Right renal pelvis (tissue), 4 donors: ENCODE results near the gene B4GAT1. TPM values are rescaled to one million over a fixed set of nuclear protein-coding genes. Genes with fewer than 3 reads are reported as not detected.
"Not testable (repeated sequence)": the region's sequence is repeated elsewhere in the genome, so short reads cannot be mapped to it uniquely, and the experiment has no call there.

Experiments used
- DNase-seq, 4 donors: peaks; one replicate each; pipeline ENCODE4 v3.0.0-alpha.2; 2013; ENCODE audit warnings: low read depth in 4 of 4, low spot score in 3 of 4, missing footprints in 1 of 4
- polyA plus RNA-seq, 4 donors: library from polyadenylated mRNA; unstranded; fragments of 120-200 nt; gene quantifications; one replicate each; pipeline ENCODE4 v1.2.1, GENCODE V29; 2013; ENCODE audit not compliant: insufficient read length in 4 of 4

The B4GAT1 gene
- polyA plus RNA-seq, 4 donors, result 53.4 to 62.9 (median 56.8) TPM

DNA sequence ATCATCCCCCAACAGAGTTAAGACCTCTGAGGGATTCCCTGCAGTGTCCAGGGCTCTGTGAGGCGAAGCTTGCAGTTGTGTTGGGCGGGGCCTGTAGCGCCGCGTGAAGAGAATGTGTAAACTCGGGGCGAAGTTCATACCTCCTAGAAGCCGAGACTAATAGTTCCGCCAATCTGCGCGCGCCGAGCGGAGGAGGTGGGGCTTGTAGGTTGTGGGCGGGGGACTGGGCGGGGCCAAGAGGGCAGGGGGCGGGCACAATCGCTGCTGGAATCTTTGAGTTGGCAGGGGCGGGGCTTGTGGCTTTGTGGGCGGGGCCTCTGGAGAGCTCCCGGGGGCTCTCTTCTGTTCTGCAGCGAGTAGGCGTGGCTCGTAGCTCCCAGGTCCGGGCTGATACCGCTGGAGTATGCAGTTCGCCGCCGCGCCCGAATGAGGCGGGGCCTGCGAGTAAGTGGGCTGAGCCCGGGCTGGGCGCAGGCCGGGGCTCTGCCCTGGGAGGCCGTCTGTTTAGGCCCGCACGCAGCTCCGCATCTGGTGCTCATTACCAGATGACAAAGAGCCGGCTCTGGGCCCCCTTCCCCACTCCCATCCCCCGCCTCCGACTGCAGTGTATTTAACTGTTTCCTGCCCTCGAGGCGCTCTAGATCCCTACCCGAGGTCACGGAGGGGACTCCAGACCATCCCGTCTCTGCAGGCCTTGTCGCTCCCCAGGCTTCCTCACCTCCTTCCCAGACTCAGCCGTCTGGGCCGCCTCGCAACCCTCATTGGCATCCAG lies 34.7 kb downstream of the B4GAT1 start:
- DNase-seq, result peak; percentile 92 to 95 (median 95)

- peak; percentile 74 to 91 (median 80) for DNase-seq
Observed at GRCh38 chr11:66311965-66312548, 35.4 kb downstream of the B4GAT1 start.

GRCh38 chr11:66311470-66311964 lies 35.9 kb downstream of the B4GAT1 start:
- no peak for DNase-seq

GRCh38 chr11:66310803-66311440 lies 36.5 kb downstream of the B4GAT1 start:
- DNase-seq, result not testable (repeated sequence)

GRCh38 chr11:66310324-66310723 lies 37.1 kb downstream of the B4GAT1 start:
- no peak for DNase-seq

GRCh38 chr11:66309475-66309874 lies 38.0 kb downstream of the B4GAT1 start:
- no peak for DNase-seq

DNA sequence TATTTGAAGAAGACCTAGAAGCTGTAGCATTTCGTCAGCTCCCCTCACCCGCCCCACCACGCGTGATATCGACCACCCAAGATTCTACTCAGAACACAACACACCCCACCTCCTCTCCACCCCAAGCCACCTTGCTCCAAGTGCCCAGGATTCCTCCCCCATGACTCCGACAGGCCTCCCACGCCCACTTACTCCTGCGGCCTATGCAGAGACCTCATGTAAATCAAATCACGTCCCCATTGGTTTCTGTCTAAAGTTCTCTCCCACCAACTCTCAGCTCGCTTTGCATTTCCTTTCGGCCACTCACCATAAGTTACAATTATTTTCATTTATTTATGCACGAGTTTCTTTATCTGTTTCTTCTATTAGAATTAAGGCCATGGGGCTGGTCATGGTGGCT lies 44.8 kb downstream of the B4GAT1 start:
- no peak for DNase-seq

DNA sequence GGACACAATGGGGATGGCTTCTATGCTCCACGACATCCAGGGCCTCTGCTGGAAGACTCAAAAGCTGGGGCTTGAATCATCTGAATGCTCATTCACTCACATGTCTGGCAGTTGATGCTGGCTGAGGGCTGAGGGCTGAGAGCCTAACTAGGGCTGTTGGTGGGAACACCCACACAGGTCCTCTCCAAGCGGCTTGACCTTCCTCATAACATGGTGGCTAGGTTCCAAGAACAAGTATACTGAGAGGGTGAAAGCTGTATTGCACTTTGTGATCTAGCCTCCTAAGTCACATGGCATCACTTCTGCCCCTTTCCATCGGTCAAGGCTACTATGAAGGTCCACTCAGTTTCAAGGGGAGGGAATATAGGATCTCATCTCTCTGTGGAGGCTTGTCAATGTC lies 48.2 kb downstream of the B4GAT1 start:
- no peak for DNase-seq

- no peak for DNase-seq
Observed at GRCh38 chr11:66297610-66298009, 49.8 kb downstream of the B4GAT1 start.

Other genes with a start within 250 kb of the B4GAT1 start
- gene KLC2, start 89.9 kb downstream of the B4GAT1 start, polyA plus RNA-seq, result 10 to 100 TPM; 16.7 to 28.1 (median 19.9) TPM
- 100 to 1,000 TPM; 126 to 156 (median 129) TPM for gene RAB1B, start 79.0 kb downstream of the B4GAT1 start, polyA plus RNA-seq
- gene CNIH2, start 69.5 kb downstream of the B4GAT1 start, polyA plus RNA-seq, result 1 to 10 TPM; 3.4 to 4.7 (median 4.1) TPM
- 10 to 100 TPM; 48.5 to 67.8 (median 50.8) TPM for gene YIF1A, start 58.5 kb downstream of the B4GAT1 start, polyA plus RNA-seq
- gene TMEM151A, start 55.7 kb downstream of the B4GAT1 start, polyA plus RNA-seq, result under 1 TPM in 1 of 4 donors, not detected in 3; 0.05 TPM
- gene CD248, start 30.6 kb downstream of the B4GAT1 start, polyA plus RNA-seq, result 10 to 100 TPM; 69.0 to 80.6 (median 73.7) TPM
- gene RIN1, start 11.2 kb downstream of the B4GAT1 start, polyA plus RNA-seq, result 1 to 10 TPM; 2.5 to 3.1 (median 2.9) TPM
- gene BRMS1, start 2.5 kb downstream of the B4GAT1 start, polyA plus RNA-seq, result 10 to 100 TPM; 30.3 to 34.9 (median 31.4) TPM
- 10 to 100 TPM; 18.5 to 23.1 (median 20.8) TPM for gene SLC29A2, start 24.1 kb upstream of the B4GAT1 start, polyA plus RNA-seq
- gene NPAS4, start 73.4 kb upstream of the B4GAT1 start, polyA plus RNA-seq, result under 1 TPM; 0.12 to 0.30 (median 0.26) TPM
- 10 to 100 TPM; 72.4 to 80.1 (median 78.3) TPM for gene MRPL11, start 91.2 kb upstream of the B4GAT1 start, polyA plus RNA-seq
- 1 to 10 TPM; 4.5 to 7.0 (median 5.2) TPM for gene PELI3, start 119.3 kb upstream of the B4GAT1 start, polyA plus RNA-seq
- gene DPP3, start 132.8 kb upstream of the B4GAT1 start, polyA plus RNA-seq, result 10 to 100 TPM; 19.7 to 26.0 (median 22.5) TPM
- 10 to 100 TPM; 68.9 to 76.6 (median 76.0) TPM for gene BBS1, start 163.0 kb upstream of the B4GAT1 start, polyA plus RNA-seq
- gene ZDHHC24, start 198.4 kb upstream of the B4GAT1 start, polyA plus RNA-seq, result 10 to 100 TPM in 1 of 4 donors, 1 to 10 TPM in 3; 7.8 to 11.9 (median 8.5) TPM
- under 1 TPM; 0.40 to 0.67 (median 0.50) TPM for gene ACTN3, start 199.3 kb upstream of the B4GAT1 start, polyA plus RNA-seq
- gene CTSF, start 221.0 kb upstream of the B4GAT1 start, polyA plus RNA-seq, result 100 to 1,000 TPM in 3 of 4 donors, 10 to 100 TPM in 1; 94.2 to 115 (median 103) TPM
- gene CCDC87, start 245.4 kb upstream of the B4GAT1 start, polyA plus RNA-seq, result under 1 TPM; 0.30 to 0.37 (median 0.33) TPM
- 10 to 100 TPM; 40.6 to 61.2 (median 50.2) TPM for gene CCS, start 245.6 kb upstream of the B4GAT1 start, polyA plus RNA-seq